Memory B cell (primary cell): Measurements from ENCODE around the gene DCAF4.
"Not testable (repeated sequence)": the region's sequence is repeated elsewhere in the genome, so short reads cannot be mapped to it uniquely, and the experiment has no call there.

Source experiments
- ATAC-seq: fragments of 150-1000 bp; cut with Tn5 transposase; 2 replicates; pipeline ENCODE4 v1.10.0; 2021; ENCODE audit warnings: low read depth, mild to moderate bottlenecking, moderate library complexity
- DNase-seq, 2 donors: peaks; one replicate each; pipeline ENCODE4 v3.0.0; 2022; ENCODE audit warnings: low spot score in 2 of 2
- H3K27ac Mint-ChIP-seq: one replicate; pipeline ENCODE4 v1.8.0; 2022; ENCODE audit warnings: mild to moderate bottlenecking, moderate library complexity, mixed read lengths
- H3K27me3 Mint-ChIP-seq: one replicate; pipeline ENCODE4 v1.8.0; 2022; ENCODE audit warnings: mixed read lengths
- H3K36me3 Mint-ChIP-seq: one replicate; pipeline ENCODE4 v1.8.0; 2022; ENCODE audit warnings: mild to moderate bottlenecking, mixed read lengths
- H3K4me1 Mint-ChIP-seq: one replicate; pipeline ENCODE4 v1.8.0; 2022; ENCODE audit warnings: mixed read lengths
- H3K4me3 Mint-ChIP-seq: one replicate; pipeline ENCODE4 v1.8.0; 2022; ENCODE audit warnings: mild to moderate bottlenecking, moderate library complexity, mixed read lengths
- H3K9me3 Mint-ChIP-seq: one replicate; pipeline ENCODE4 v1.8.0; 2022; ENCODE audit warnings: mixed read lengths

DCAF4 gene

DNA sequence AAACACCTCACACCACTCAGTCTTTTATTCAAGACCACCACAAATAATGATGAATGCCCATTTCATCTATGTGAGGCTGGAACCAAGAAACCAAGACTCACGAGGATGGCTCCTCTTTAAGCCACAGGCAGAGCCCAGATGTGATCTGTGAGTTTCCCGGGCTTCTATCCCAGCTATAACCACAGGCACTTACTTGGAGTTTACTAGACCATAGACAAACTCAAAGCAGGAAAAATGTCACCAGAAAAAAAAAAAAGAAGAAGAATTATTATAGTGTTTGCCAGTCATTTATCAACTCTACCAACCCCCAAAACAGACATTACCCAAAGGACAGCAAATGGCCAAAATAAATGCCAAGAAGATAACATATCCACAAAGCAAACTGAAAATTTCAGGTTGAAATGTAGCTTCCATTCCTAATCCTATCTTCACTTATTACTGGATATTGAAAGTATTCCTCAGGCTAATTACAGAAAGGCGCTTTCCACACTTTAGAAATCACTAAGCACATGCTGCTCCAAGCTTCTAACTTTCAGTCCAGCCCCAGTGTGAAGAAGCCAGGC is 56.0 kb downstream of the DCAF4 start:
- no peak for ATAC-seq
- no peaks in the 10 kb centered on the region for H3K27me3 Mint-ChIP-seq
- peaks cover 2% of the 10 kb centered on the region for H3K9me3 Mint-ChIP-seq
- no peak overlapping the region for H3K4me3 Mint-ChIP-seq
- no peaks in the 10 kb centered on the region for H3K4me1 Mint-ChIP-seq
- no peak for DNase-seq
- peaks cover 35% of the 10 kb centered on the region for H3K36me3 Mint-ChIP-seq
- H3K27ac Mint-ChIP-seq = no peak overlapping the region

DNA sequence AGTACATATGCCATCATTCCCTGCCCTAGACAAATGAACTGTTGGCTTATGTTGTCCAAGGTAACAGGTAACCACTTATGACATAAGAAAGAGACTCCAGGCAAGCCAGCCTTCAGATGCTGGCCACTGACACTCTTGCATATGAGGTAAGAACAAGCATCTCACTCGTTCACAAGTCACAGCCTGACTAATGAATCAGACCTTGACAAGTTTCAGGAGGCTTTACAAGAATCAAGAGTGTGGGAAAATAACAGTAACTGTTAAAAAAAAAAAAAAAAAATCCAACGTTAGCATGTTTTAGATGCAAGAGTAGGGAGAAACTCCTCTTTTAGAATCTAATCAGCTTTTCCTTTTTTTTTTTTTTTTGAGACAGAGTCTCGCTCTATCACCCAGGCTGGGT is 60.0 kb downstream of the DCAF4 start:
- peaks cover 29% of the 10 kb centered on the region for H3K36me3 Mint-ChIP-seq
- H3K4me3 Mint-ChIP-seq = no peak overlapping the region
- H3K4me1 Mint-ChIP-seq = no peaks in the 10 kb centered on the region
- no peaks in the 10 kb centered on the region for H3K27me3 Mint-ChIP-seq
- DNase-seq = no peak
- H3K27ac Mint-ChIP-seq = no peak overlapping the region
- ATAC-seq = no peak
- H3K9me3 Mint-ChIP-seq = peaks cover 2% of the 10 kb centered on the region

DNA sequence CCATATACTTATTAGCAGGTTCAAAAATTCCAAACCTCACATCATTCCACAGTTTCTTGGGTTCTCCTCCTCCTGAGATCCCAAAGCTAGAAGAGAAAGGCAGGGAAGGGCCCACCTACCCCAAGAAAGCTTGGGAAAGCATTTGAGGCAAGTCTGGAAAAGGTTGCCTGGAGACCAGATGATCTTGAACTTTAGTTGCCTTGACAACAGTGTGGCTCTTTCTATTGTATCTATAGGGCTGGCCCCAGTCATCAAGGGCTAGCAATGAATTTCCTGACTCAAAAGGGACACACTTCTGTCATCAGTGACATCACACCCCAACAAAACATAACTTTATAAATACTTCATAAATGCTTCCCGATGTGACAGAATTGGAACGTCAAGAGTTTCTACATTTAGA is 60.6 kb downstream of the DCAF4 start:
- Mint-ChIP-seq H3K4me3 (no peak overlapping the region), H3K27me3 (no peaks in the 10 kb centered on the region), H3K4me1 (no peaks in the 10 kb centered on the region), H3K36me3 (peaks cover 27% of the 10 kb centered on the region), H3K9me3 (peaks cover 2% of the 10 kb centered on the region), H3K27ac (no peak overlapping the region)
- ATAC-seq = no peak
- DNase-seq = no peak

DNA sequence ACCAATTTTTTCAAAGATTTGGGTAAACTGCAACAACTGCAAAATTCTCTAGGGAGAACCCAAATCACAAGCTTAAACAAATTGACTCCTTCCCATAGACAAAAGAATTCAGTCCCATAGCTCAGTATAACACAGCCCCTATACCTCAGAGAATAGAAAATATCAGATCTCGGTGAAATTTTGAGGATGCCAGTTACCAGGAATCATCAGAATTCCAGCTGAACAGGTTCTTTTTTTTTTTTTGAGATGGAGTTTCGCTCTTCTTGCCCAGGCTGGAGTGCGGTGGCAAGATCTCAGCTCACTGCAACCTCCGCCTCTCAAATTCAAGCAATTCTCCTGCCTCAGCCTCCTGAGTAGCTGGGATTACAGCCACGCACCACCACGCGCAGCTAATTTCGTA is 63.9 kb downstream of the DCAF4 start:
- peaks cover 17% of the 10 kb centered on the region for H3K36me3 Mint-ChIP-seq
- no peak overlapping the region for H3K27ac Mint-ChIP-seq
- H3K9me3 Mint-ChIP-seq = no peaks in the 10 kb centered on the region
- no peaks in the 10 kb centered on the region for H3K4me1 Mint-ChIP-seq
- no peak overlapping the region for H3K4me3 Mint-ChIP-seq
- no peak for ATAC-seq
- H3K27me3 Mint-ChIP-seq = no peaks in the 10 kb centered on the region
- DNase-seq = no peak

DNA sequence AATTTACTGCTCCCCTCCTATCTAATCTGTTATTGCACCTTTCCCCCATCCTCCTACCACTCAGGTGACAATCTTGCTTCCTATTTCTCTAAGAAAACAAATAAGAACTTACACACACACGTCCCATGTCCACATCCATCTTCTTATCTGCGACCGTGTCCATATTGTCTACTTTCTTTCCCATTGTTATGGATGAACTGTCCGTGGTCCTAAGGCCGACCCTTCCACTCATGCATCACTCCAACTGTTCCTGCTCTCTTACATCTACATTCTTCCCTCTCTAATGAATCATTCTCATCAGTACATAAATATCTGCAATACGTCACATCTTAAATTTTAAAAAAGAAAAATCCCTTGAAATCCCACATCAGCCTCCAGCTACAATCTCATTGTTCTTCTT is 70.7 kb downstream of the DCAF4 start:
- DNase-seq (no peak), ATAC-seq (no peak)
- no peak overlapping the region for H3K4me3 Mint-ChIP-seq
- H3K4me1 Mint-ChIP-seq = peaks cover 5% of the 10 kb centered on the region
- no peaks in the 10 kb centered on the region for H3K9me3 Mint-ChIP-seq
- H3K36me3 Mint-ChIP-seq = peaks cover 38% of the 10 kb centered on the region
- no peak overlapping the region for H3K27ac Mint-ChIP-seq
- H3K27me3 Mint-ChIP-seq = no peaks in the 10 kb centered on the region

DNA sequence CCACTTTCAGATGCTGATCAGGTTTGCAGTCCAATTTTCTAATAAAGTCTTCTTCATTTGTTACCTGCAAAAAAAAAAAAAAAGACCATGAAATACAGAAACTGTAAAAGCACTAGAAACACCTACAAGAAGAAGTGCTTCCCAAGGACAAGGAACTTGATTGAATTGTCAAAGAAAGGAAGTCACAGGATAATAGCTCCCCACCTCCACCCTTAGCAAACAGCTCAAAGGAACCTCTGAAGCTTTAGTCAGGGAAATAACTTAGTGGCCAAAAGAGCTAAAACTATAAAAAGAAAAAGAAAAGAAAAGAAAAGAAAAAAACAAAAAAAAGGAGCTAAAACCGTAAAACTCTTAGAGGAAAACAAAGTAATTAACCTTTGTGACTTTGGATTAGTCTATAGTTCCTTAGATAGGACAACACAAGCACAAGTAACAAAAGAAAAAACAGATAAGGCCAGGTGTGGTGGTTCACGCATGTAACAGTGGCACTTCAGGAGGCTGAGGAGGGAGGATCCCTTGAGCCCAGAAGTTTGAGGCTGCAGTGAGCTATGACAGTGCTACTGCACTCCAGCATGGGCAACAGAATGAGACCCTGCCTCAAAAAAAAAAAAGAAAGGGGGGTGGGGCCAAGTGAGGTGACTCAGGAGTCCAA is 72.1 kb downstream of the DCAF4 start:
- Mint-ChIP-seq H3K27ac (no peak overlapping the region), H3K27me3 (no peaks in the 10 kb centered on the region), H3K36me3 (peaks cover 33% of the 10 kb centered on the region), H3K4me1 (peaks cover 5% of the 10 kb centered on the region), H3K4me3 (no peak overlapping the region), H3K9me3 (no peaks in the 10 kb centered on the region)
- DNase-seq (no peak), ATAC-seq (no peak)

DNA sequence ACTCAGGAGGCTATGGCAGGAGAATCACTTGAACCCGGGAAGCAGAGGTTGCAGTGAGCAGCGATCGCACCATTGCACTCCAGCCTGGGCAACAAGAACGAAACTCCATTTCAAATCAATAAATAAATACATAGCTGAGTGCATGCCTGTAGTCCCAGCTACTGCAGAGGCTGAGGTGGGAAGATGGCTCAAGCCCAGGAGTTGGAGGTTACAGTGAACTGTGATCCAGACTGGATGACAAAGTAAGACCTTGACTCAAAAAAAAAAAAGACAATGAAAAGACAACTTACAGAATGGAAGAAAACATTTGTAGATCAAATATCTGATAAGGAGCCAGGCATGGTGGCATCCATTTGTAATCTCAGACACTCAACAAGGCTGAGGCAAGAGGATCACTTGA is 73.1 kb downstream of the DCAF4 start:
- Mint-ChIP-seq H3K9me3 (no peaks in the 10 kb centered on the region), H3K4me1 (peaks cover 7% of the 10 kb centered on the region), H3K36me3 (peaks cover 35% of the 10 kb centered on the region), H3K27me3 (no peaks in the 10 kb centered on the region), H3K27ac (no peak overlapping the region), H3K4me3 (no peak overlapping the region)
- ATAC-seq (no peak), DNase-seq (no peak)

DNA sequence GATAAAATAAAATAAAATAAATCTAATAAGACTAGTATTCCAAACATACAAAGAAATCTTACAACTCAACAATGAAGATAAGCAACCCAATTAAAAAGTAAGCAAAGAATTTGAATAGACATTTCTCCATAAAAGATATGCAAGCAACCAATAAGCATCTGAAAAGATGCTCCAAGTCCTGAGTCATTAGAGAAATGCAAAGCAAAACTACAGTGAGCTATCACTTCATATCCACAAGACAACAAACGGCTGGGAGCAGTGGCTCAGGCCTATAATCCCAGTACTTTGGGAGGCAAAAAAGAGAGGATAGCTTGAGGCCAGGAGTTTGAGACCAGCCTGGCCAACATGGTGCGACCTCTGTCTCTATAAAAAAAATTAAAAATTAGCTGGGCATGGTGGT is 73.8 kb downstream of the DCAF4 start:
- peaks cover 7% of the 10 kb centered on the region for H3K4me1 Mint-ChIP-seq
- H3K27ac Mint-ChIP-seq = no peak overlapping the region
- peaks cover 34% of the 10 kb centered on the region for H3K36me3 Mint-ChIP-seq
- ATAC-seq (no peak), DNase-seq (no peak)
- H3K9me3 Mint-ChIP-seq = no peaks in the 10 kb centered on the region
- H3K4me3 Mint-ChIP-seq = no peak overlapping the region
- H3K27me3 Mint-ChIP-seq = no peaks in the 10 kb centered on the region

DNA sequence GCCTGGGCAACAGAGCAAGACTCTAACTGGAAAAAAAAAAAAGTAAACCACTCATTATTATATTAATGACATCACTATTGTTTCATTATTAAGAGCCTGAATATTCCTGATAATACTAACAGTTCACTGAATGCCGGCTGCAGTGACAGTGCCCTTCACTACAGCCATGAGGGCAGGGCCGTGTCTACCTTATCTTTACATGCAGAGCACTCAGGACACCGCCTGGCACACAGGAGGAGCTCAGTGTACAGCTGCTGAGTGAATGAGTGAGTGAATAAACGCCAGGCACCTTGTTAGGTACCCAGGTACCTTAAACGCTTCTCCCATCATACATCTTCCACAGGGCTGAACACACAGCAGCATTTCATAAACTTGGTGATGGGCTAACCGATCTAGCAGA is 77.4 kb downstream of the DCAF4 start:
- Mint-ChIP-seq H3K27ac (no peak overlapping the region), H3K36me3 (peaks cover 13% of the 10 kb centered on the region), H3K4me1 (peaks cover 5% of the 10 kb centered on the region), H3K9me3 (no peaks in the 10 kb centered on the region), H3K27me3 (no peaks in the 10 kb centered on the region), H3K4me3 (no peak overlapping the region)
- ATAC-seq = no peak
- no peak for DNase-seq

DNA sequence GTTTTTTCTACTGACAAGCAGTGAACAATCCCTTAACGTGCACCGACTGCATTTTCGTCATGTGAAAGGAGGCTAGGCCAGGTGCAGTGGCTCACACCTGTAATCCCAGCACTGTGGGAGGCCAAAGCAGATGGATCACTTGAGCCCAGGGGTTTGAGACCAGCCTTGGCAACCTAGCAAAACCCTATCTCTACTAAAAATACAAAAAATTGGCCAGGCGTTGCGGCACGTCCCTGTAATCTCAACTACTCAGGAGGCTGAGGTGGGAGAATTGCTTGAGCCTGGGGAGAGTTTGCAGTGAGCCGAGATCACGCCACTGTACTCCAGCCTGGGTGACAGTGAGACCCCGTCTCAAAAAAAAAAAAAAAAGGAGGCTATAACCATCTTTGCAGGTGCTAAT is 78.4 kb downstream of the DCAF4 start:
- H3K9me3 Mint-ChIP-seq, ATAC-seq, H3K27ac Mint-ChIP-seq, H3K27me3 Mint-ChIP-seq, H3K4me1 Mint-ChIP-seq, DNase-seq, H3K4me3 Mint-ChIP-seq: not testable (repeated sequence)
- H3K36me3 Mint-ChIP-seq = peaks cover 16% of the 10 kb centered on the region

DNA sequence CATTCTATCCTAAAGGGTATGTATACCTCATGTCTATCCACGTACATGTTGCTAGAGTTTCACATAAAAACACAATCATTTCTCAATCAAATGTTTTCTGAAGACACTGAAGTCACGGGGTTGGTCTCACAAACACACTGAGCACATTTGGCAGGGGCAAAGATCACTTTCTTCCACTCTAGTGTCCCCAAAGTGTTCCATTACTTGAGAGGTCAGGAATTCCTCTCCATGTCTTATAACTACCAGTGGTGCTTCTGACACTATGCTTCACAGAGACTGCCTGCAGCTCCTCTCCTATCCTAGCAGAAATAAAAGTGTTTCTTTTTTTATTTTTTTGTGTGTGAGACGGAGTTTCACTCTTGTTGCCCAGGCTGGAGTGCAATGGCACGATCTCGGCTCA is 81.6 kb downstream of the DCAF4 start:
- ATAC-seq (no peak), DNase-seq (no peak)
- no peaks in the 10 kb centered on the region for H3K9me3 Mint-ChIP-seq
- peaks cover 4% of the 10 kb centered on the region for H3K4me1 Mint-ChIP-seq
- H3K27ac Mint-ChIP-seq = no peak overlapping the region
- no peaks in the 10 kb centered on the region for H3K27me3 Mint-ChIP-seq
- peaks cover 12% of the 10 kb centered on the region for H3K36me3 Mint-ChIP-seq
- H3K4me3 Mint-ChIP-seq = no peak overlapping the region

DNA sequence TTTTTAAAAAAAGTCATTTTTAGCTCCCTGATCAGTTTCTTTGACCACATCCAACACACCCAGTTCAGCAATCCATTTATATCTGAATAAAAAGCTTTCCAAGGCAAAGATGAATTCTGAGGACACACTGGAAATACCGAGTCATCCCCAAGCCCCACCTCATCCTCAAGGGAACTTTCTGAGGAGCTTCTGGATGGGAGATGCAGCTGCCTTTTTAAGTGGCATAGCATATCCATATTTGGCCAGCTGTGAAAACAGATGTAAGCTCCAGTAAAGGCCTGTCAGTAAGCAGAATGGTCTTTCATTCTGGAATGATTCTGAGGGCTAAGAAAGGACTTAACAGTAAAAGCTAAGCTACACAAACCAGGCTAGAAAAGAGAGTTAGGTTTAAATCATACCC is 82.2 kb downstream of the DCAF4 start:
- no peaks in the 10 kb centered on the region for H3K9me3 Mint-ChIP-seq
- H3K27me3 Mint-ChIP-seq = no peaks in the 10 kb centered on the region
- H3K27ac Mint-ChIP-seq = no peak overlapping the region
- peaks cover 16% of the 10 kb centered on the region for H3K36me3 Mint-ChIP-seq
- DNase-seq (no peak), ATAC-seq (no peak)
- no peak overlapping the region for H3K4me3 Mint-ChIP-seq
- H3K4me1 Mint-ChIP-seq = peaks cover 5% of the 10 kb centered on the region
